Stimulated activated memory B cell treated with anti-CD40 and anti-IgM and Interleukin-4, amounts not matched to agents 10 μg/mL and 1 μg/mL and 100 μg/mL, for 72 hours (primary cell): Measurements from ENCODE around the gene BMP2.

ENCODE experiments used
- ATAC-seq: fragments of 150-1000 bp; cut with Tn5 transposase; 2 replicates; pipeline ENCODE4 v1.10.0; 2021
- H3K27ac Mint-ChIP-seq: one replicate; pipeline ENCODE4 v1.8.0; 2022; ENCODE audit warnings: mild to moderate bottlenecking, mixed read lengths
- H3K27me3 Mint-ChIP-seq: one replicate; pipeline ENCODE4 v1.8.0; 2022; ENCODE audit warnings: mixed read lengths
- H3K36me3 Mint-ChIP-seq: one replicate; pipeline ENCODE4 v1.8.0; 2022; ENCODE audit warnings: mixed read lengths
- H3K4me1 Mint-ChIP-seq: one replicate; pipeline ENCODE4 v1.8.0; 2022; ENCODE audit warnings: mixed read lengths
- H3K4me3 Mint-ChIP-seq: one replicate; pipeline ENCODE4 v1.8.0; 2022; ENCODE audit warnings: mild to moderate bottlenecking, moderate library complexity, mixed read lengths
- H3K9me3 Mint-ChIP-seq: one replicate; pipeline ENCODE4 v1.8.0; 2022; ENCODE audit warnings: mixed read lengths

The BMP2 gene

DNA sequence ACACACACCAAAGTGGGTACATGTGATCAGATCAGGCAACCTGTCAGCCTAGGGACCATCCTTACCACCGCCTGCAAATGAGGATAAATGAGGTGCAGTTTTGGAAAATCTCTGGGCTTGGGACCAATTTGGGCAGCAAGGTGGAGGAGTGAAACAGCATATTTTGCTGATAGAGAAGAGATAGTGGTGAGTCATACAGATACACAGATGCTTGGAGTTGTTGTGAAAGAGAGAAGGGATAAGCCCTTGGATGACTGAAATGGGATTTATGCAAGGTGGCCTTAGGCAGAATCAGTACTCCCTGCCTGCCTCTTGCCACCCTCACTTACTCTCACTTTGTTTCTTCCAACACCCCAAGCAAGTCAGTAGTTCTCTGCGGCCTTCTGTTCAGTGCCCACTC is 34.7 kb downstream of the BMP2 start:
- Mint-ChIP-seq H3K27me3 (no peaks in the 10 kb centered on the region), H3K36me3 (no peaks in the 10 kb centered on the region), H3K9me3 (peaks cover 3% of the 10 kb centered on the region), H3K4me1 (no peaks in the 10 kb centered on the region), H3K4me3 (no peak overlapping the region), H3K27ac (no peak overlapping the region)
- ATAC-seq: no peak

DNA sequence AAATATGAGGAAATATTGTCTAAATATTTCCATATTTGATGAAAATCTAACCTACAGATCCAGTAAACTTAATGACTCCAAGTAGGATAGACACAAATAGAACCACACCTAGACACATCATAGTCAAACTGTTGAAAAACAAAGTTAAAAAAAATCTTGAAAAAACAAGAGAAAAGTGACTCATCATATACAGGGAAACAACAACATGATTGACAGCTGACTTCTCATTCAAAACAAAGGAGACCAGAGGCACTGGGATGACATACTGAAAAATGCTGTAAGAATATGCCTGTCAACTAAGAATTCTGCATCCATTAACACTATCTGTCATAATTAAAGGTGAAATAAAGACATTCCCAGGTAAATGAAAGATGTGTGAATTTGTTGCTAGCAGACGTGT is 38.8 kb downstream of the BMP2 start:
- H3K27me3 Mint-ChIP-seq: no peaks in the 10 kb centered on the region
- no peak overlapping the region for H3K4me3 Mint-ChIP-seq
- H3K9me3 Mint-ChIP-seq: peaks cover 3% of the 10 kb centered on the region
- H3K36me3 Mint-ChIP-seq: no peaks in the 10 kb centered on the region
- no peak for ATAC-seq
- H3K4me1 Mint-ChIP-seq: no peaks in the 10 kb centered on the region
- H3K27ac Mint-ChIP-seq: no peak overlapping the region

DNA sequence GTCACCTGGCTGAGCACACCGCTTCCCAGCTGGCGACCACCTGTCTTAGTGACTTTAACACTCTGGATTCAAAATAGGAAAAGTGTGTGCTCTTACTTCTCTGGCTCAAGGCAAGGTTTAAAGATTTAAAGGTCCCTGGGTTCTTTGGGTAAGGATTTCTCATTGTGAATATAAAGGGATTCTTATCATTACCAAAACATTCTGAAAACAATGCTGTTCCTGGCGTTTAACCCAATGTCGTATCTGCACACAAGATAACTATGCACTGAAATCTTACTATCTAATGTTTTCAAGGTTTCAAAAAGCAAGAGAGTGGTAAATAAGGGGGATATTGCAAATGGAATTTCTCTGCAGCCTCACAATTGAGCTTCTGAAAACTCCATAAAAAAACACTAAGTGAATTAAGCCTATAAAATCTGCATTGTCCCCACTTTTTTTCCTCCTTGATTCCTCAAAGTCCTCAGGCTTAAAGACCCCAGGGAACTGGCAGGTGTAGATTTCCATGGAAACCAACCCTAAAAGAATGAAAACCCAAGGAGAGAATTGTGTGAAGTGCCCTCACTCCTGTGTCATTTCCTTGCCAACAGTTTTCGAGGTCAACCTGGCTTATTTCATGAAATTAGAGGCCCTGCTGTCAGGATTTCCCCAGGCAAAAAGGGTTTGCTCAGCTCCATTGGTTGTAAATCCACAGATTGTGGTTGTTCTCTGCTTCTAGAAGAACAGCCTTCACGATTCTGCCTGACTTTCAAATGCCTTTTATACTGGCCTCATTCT is 44.0 kb downstream of the BMP2 start:
- H3K4me3 Mint-ChIP-seq: no peak overlapping the region
- H3K27ac Mint-ChIP-seq: no peak overlapping the region
- no peaks in the 10 kb centered on the region for H3K4me1 Mint-ChIP-seq
- no peak for ATAC-seq
- no peaks in the 10 kb centered on the region for H3K27me3 Mint-ChIP-seq
- no peaks in the 10 kb centered on the region for H3K36me3 Mint-ChIP-seq
- H3K9me3 Mint-ChIP-seq: no peaks in the 10 kb centered on the region

DNA sequence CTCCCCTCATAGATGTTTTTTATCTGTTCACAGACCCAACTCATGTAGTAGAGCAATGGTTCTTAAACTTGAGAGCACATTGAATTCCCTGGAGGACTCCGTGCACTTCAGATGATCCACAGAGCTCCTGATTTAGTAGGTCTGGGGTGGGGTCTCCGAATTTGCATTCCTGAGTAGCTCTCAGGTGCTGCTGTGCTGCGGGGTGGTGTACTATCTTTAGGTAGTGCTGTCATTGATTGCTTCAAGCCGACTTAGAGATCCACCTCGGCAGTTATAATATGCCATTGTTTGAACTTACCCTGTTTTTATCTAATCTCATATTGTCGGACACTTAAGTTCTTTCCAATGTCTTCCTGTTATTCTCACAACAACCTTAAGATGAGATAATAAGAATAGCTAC is 45.0 kb downstream of the BMP2 start:
- no peak for ATAC-seq
- H3K9me3 Mint-ChIP-seq: no peaks in the 10 kb centered on the region
- H3K36me3 Mint-ChIP-seq: no peaks in the 10 kb centered on the region
- no peak overlapping the region for H3K4me3 Mint-ChIP-seq
- no peaks in the 10 kb centered on the region for H3K4me1 Mint-ChIP-seq
- H3K27me3 Mint-ChIP-seq: no peaks in the 10 kb centered on the region
- H3K27ac Mint-ChIP-seq: no peak overlapping the region

DNA sequence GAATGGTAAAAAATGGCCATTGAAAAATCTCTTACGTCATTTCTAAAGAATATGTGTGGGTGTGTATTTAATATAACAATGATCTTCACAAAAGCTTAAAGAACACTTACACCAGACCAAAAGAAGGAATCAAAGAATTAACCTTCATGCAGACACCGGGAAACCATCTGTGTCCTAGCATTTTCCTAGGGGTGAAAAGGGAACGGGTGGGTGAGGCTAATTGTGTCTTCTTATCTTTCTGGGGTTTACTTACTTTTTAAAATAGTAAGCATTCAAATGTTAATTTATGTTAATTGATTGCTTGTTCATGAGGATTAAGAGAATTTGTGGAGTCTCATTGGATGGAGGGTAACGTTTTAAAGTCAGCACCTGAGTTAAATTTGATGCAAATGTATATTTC is 47.5 kb downstream of the BMP2 start:
- no peaks in the 10 kb centered on the region for H3K36me3 Mint-ChIP-seq

DNA sequence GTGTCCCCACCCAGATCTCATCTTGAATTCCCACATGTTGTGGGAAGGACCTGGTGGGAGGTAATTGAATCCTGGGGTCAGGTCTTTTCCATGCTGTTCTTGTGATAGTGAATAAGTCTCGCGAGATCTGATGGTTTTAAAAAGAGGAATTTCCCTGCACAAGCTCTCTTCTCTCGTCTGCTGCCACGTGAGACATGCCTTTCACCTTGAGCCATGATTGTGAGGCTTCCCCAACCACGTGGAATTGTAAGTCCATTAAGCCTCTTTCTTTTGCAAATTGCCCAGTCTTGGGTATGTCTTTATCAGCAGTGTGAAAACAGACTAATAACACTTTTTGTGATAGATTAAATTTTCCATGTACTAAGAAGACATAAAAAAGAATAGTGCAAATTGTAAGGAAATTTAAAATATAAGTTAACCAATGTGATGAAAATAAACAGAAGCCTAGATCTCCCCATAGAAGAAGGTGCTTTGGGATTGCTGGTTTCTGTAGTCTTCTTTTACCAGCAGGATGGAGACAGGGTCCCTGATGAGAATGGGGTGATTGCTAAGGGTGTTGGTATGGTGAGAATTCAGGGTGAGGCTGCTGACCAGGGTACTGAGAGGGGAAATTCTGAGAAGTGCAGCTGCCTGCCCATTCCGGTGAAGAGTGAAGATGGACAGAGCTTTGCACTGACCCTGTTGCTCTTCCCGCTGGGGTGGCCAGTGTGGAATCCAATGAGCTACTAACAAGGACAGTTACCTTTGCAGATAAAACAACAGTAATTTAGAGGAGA is 50.7 kb downstream of the BMP2 start:
- H3K4me3 Mint-ChIP-seq: no peak overlapping the region
- H3K9me3 Mint-ChIP-seq: peaks cover 2% of the 10 kb centered on the region
- no peak overlapping the region for H3K27ac Mint-ChIP-seq
- H3K36me3 Mint-ChIP-seq: no peaks in the 10 kb centered on the region
- no peak for ATAC-seq
- H3K4me1 Mint-ChIP-seq: no peaks in the 10 kb centered on the region
- H3K27me3 Mint-ChIP-seq: no peaks in the 10 kb centered on the region

More for the DNA sequence above, 47.5 kb downstream of the BMP2 start:
- Mint-ChIP-seq H3K27ac (no peak overlapping the region), H3K4me1 (no peaks in the 10 kb centered on the region), H3K4me3 (no peak overlapping the region), H3K9me3 (peaks cover 2% of the 10 kb centered on the region), H3K27me3 (no peaks in the 10 kb centered on the region)
- no peak for ATAC-seq

DNA sequence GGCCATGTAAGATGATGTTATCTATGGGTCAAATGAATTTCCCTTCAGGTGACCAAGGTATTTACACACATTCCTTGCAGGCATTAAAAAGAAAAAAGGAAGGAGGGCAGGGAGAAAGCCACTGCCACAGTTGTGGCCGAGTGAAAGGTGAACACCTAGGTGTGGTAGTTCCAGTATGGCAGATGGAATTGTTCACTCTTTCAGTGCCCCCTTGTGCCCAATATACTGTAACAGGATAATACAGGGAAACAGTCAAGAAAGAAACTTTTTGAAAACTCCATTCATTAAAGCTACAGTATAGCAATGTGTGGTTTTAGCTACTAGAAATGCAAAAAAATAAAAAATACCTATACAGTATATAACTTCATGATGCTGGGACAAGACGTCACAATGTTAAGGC is 52.1 kb downstream of the BMP2 start:
- no peak for ATAC-seq
- Mint-ChIP-seq H3K27ac (no peak overlapping the region), H3K36me3 (no peaks in the 10 kb centered on the region), H3K4me1 (no peaks in the 10 kb centered on the region), H3K27me3 (no peaks in the 10 kb centered on the region), H3K9me3 (peaks cover 2% of the 10 kb centered on the region), H3K4me3 (no peak overlapping the region)

DNA sequence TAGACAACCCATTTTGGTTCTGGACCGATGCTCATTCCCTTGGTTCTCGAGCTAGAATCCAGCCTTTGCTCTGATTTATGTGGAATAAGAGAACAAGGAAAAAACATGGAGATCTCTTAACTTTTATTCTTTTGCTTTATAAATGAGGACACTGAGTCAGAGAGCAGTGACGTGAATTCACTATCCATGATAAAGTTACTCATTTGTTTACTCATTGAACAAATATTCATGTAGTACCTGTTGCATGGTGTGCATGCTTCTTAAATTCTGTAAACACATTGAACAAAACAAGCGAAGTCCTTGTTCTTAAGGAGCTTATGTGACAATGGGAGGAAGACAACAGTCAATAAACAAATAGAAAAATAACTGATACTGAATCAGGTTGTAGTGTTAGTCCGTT is 56.9 kb downstream of the BMP2 start:
- H3K36me3 Mint-ChIP-seq: no peaks in the 10 kb centered on the region
- H3K4me3 Mint-ChIP-seq: no peak overlapping the region
- ATAC-seq: no peak
- peaks cover under 1% of the 10 kb centered on the region for H3K9me3 Mint-ChIP-seq
- no peaks in the 10 kb centered on the region for H3K27me3 Mint-ChIP-seq
- no peak overlapping the region for H3K27ac Mint-ChIP-seq
- no peaks in the 10 kb centered on the region for H3K4me1 Mint-ChIP-seq

DNA sequence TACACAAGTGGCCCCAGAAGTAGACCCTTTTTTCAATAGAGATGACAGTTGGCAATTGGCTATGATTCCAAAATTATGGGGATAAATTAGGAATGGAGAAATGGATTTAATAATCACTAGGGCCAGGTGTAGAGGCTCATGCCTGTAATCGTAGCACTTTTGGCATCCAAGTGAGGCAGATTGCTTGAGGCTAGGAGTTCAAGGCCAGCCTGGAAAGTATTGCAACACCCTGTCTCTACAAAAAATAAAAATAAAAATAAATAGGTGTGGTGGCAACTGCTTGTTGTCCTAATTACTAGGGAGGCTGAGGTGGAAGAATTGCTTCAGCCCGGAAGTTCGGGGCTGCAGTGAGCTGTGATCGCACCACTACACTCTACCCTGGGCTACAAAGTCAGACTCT is 60.0 kb downstream of the BMP2 start:
- Mint-ChIP-seq H3K27me3 (no peaks in the 10 kb centered on the region), H3K4me1 (no peaks in the 10 kb centered on the region), H3K4me3 (no peak overlapping the region), H3K9me3 (no peaks in the 10 kb centered on the region), H3K27ac (no peak overlapping the region), H3K36me3 (no peaks in the 10 kb centered on the region)
- ATAC-seq: no peak

DNA sequence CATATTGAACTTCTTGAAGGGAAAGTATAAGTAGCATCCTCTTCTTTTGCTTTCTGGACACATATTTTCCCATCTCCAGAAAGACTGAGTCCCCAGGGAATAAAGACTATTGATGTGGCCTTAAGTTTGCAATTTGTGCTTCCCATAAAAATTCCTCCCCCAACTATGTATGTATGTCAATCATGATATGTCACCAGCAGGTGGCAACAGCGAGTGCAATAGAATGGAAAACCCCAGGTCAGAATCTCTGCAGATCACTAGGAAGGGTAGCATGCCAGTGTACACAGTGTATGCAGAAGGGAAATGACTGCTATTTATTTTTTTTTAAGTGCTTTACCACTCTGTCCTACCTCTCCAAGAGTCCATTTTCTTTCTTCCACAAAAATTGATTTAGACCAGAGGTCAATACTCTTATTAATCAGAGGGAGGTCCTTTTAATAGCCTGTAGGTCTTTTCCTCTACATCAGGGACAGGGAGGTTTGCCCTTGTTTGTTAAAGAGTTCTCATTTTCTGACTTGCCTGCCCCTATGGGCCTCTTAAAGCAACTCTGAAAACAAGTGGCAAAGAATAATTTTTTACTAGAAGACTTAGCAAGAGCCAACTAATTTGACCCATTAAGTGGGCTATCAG is 61.4 kb downstream of the BMP2 start:
- Mint-ChIP-seq H3K27me3 (no peaks in the 10 kb centered on the region), H3K9me3 (no peaks in the 10 kb centered on the region), H3K36me3 (no peaks in the 10 kb centered on the region), H3K4me1 (no peaks in the 10 kb centered on the region), H3K27ac (no peak overlapping the region), H3K4me3 (no peak overlapping the region)
- ATAC-seq: peak; percentile 73

DNA sequence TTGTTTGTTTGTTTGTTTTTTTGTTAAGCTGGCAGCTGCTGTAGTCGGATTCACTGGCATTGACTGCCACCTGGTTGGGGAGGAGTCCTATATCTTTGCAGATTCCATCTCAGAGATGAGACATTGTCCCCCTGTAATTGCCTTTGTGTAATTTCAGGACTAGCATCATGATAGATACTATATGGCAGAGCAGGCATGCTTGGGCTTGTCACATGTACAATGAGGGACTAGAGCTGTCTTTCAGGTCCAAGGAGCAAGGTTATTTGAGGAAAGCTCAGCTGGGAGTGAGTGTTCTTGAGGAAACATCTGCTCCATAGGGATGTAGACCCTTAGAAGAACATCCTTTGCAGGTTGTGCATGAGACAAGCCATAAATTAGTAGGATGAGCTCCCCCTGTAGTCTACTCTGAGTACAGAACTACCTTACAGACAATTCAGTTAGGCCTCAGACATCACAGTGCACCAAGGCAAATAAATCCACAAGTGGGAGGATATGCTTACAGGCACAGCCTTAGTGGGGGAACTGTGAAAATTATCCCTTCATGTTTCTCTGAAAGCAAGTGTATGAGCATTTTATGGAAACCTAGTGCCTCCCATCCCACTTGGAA is 62.1 kb downstream of the BMP2 start:
- no peak for ATAC-seq
- H3K36me3 Mint-ChIP-seq: no peaks in the 10 kb centered on the region
- no peaks in the 10 kb centered on the region for H3K9me3 Mint-ChIP-seq
- no peak overlapping the region for H3K27ac Mint-ChIP-seq
- H3K27me3 Mint-ChIP-seq: no peaks in the 10 kb centered on the region
- H3K4me3 Mint-ChIP-seq: no peak overlapping the region
- no peaks in the 10 kb centered on the region for H3K4me1 Mint-ChIP-seq
